Measurements from ENCODE around the gene GRN.

GRN gene

GRCh38 chr17:44317545-44317944 is 27.6 kb upstream of the GRN start:
- Histone ChIP-seq H2AFZ (ENCODE audit: low read length) (no peak overlapping the region), H3K79me2 (ENCODE audit: insufficient read depth, low read length) (no peaks in the 10 kb centered on the region), H3K27me3 (ENCODE audit: insufficient read depth, low read length) (peaks cover 6% of the 10 kb centered on the region; the same call in 1 of the 2 replicates), H3F3A (ENCODE audit: insufficient read depth, low read length) (no peaks in the 10 kb centered on the region), H4K20me1 (ENCODE audit: insufficient read depth, low read length) (no peaks in the 10 kb centered on the region), H3K36me3 (ENCODE audit: insufficient read depth, low read length) (peaks cover 32% of the 10 kb centered on the region), H3K9ac (ENCODE audit: low read length) (no peak overlapping the region), H3K4me1 (ENCODE audit: insufficient read depth, low read length, severe bottlenecking) (peaks cover 9% of the 10 kb centered on the region), H3K4me3 (ENCODE audit: low read depth, low read length, poor library complexity, severe bottlenecking) (no peak overlapping the region), H3K9me2 (ENCODE audit: low read depth, low read length) (no peaks in the 10 kb centered on the region), H3K9me3 (ENCODE audit: low read length) (no peaks in the 10 kb centered on the region), H3K4me2 (ENCODE audit: low read length) (no peak overlapping the region), H3K27ac (ENCODE audit: low read depth, low read length, poor library complexity, severe bottlenecking) (no peak overlapping the region)
- TF ChIP-seq EZH2 (IDR thresholded peaks at IDR 0.05; ENCODE audit: borderline replicate concordance, low read length): no peak
- TF ChIP-seq CTCF (IDR thresholded peaks at IDR 0.05; ENCODE audit: low read length): no peak

GRCh38 chr17:44318077-44318892 is 26.8 kb upstream of the GRN start:
- peaks cover 9% of the 10 kb centered on the region for H3K4me1 ChIP-seq (ENCODE audit: insufficient read depth, low read length, severe bottlenecking)
- no peak overlapping the region for H3K4me3 ChIP-seq (ENCODE audit: low read depth, low read length, poor library complexity, severe bottlenecking)
- H3K79me2 ChIP-seq (ENCODE audit: insufficient read depth, low read length): no peaks in the 10 kb centered on the region
- no peaks in the 10 kb centered on the region for H3K9me3 ChIP-seq (ENCODE audit: low read length)
- no peak overlapping the region for H2AFZ ChIP-seq (ENCODE audit: low read length)
- peaks cover 32% of the 10 kb centered on the region for H3K36me3 ChIP-seq (ENCODE audit: insufficient read depth, low read length)
- H3K4me2 ChIP-seq (ENCODE audit: low read length): no peak overlapping the region
- no peaks in the 10 kb centered on the region for H3K9me2 ChIP-seq (ENCODE audit: low read depth, low read length)
- no peaks in the 10 kb centered on the region for H4K20me1 ChIP-seq (ENCODE audit: insufficient read depth, low read length)
- TF ChIP-seq EZH2 (IDR thresholded peaks at IDR 0.05; ENCODE audit: borderline replicate concordance, low read length): no peak
- TF ChIP-seq CTCF (IDR thresholded peaks at IDR 0.05; ENCODE audit: low read length): no peak
- H3K27me3 ChIP-seq (ENCODE audit: insufficient read depth, low read length): peaks cover 6% of the 10 kb centered on the region; the same call in 1 of the 2 replicates
- no peak overlapping the region for H3K9ac ChIP-seq (ENCODE audit: low read length)
- H3F3A ChIP-seq (ENCODE audit: insufficient read depth, low read length): no peaks in the 10 kb centered on the region
- no peak overlapping the region for H3K27ac ChIP-seq (ENCODE audit: low read depth, low read length, poor library complexity, severe bottlenecking)

GRCh38 chr17:44320066-44320465 is 25.0 kb upstream of the GRN start:
- Histone ChIP-seq H3K4me3 (ENCODE audit: low read depth, low read length, poor library complexity, severe bottlenecking) (no peak overlapping the region), H3K9me3 (ENCODE audit: low read length) (no peaks in the 10 kb centered on the region), H3K27me3 (ENCODE audit: insufficient read depth, low read length) (peaks cover 6% of the 10 kb centered on the region; the same call in 1 of the 2 replicates), H3F3A (ENCODE audit: insufficient read depth, low read length) (no peaks in the 10 kb centered on the region), H2AFZ (ENCODE audit: low read length) (no peak overlapping the region), H3K9ac (ENCODE audit: low read length) (no peak overlapping the region), H3K4me2 (ENCODE audit: low read length) (no peak overlapping the region), H3K36me3 (ENCODE audit: insufficient read depth, low read length) (peaks cover 32% of the 10 kb centered on the region), H3K27ac (ENCODE audit: low read depth, low read length, poor library complexity, severe bottlenecking) (no peak overlapping the region), H4K20me1 (ENCODE audit: insufficient read depth, low read length) (no peaks in the 10 kb centered on the region), H3K4me1 (ENCODE audit: insufficient read depth, low read length, severe bottlenecking) (peaks cover 13% of the 10 kb centered on the region), H3K9me2 (ENCODE audit: low read depth, low read length) (no peaks in the 10 kb centered on the region), H3K79me2 (ENCODE audit: insufficient read depth, low read length) (no peaks in the 10 kb centered on the region)
- TF ChIP-seq CTCF (IDR thresholded peaks at IDR 0.05; ENCODE audit: low read length) (no peak), EZH2 (IDR thresholded peaks at IDR 0.05; ENCODE audit: borderline replicate concordance, low read length) (no peak)

Measured in OCI-LY1 (cell line).